KMS-11 (cell line): ENCODE measurements around the gene FAU.

Source experiments
- H2AFZ ChIP-seq: fragments of 200-600 bp; sonication (generic); 2 replicates; pipeline ENCODE4 v1.6.1; 2016; ENCODE audit warnings: antibody characterized with exemption, mixed run types, low read depth
- H3K27ac ChIP-seq: fragments of 200-600 bp; sonication (generic); 2 replicates; pipeline ENCODE4 v1.6.1; 2016; ENCODE audit warnings: mild to moderate bottlenecking, mixed run types
- H3K27me3 ChIP-seq: fragments of 200-600 bp; sonication (generic); 2 replicates; pipeline ENCODE4 v1.6.1; 2017; ENCODE audit warnings: mild to moderate bottlenecking, low read depth, mixed run types, moderate library complexity; ENCODE audit not compliant: insufficient read depth
- H3K36me3 ChIP-seq: fragments of 200-600 bp; sonication (generic); 2 replicates; pipeline ENCODE4 v1.6.1; 2017; ENCODE audit warnings: mild to moderate bottlenecking, mixed run types; ENCODE audit not compliant: insufficient read depth
- H3K4me1 ChIP-seq: fragments of 200-600 bp; sonication (generic); 2 replicates; pipeline ENCODE4 v1.6.1; 2016; ENCODE audit warnings: mild to moderate bottlenecking, low read depth, mixed run types; ENCODE audit not compliant: poor library complexity, severe bottlenecking
- H3K4me2 ChIP-seq: fragments of 200-600 bp; sonication (generic); 2 replicates; pipeline ENCODE4 v1.7.0; 2016; ENCODE audit warnings: mild to moderate bottlenecking, mixed run types
- H3K4me3 ChIP-seq: fragments of 200-600 bp; sonication (generic); IDR thresholded peaks from 2 replicates; pipeline ENCODE4 v1.6.1; 2017; ENCODE audit warnings: low read depth, low read length, mixed read lengths; ENCODE audit not compliant: insufficient read depth
- H3K79me2 ChIP-seq: fragments of 200-600 bp; sonication (generic); 2 replicates; pipeline ENCODE4 v1.6.1; 2016; ENCODE audit warnings: low read depth, mixed run types; ENCODE audit not compliant: insufficient read depth
- H3K9ac ChIP-seq: fragments of 200-600 bp; sonication (generic); 2 replicates; pipeline ENCODE4 v1.6.1; 2016; ENCODE audit warnings: mild to moderate bottlenecking, mixed run types
- H4K20me1 ChIP-seq: fragments of 200-600 bp; sonication (generic); 2 replicates; pipeline ENCODE4 v1.6.1; 2016; ENCODE audit warnings: mild to moderate bottlenecking, mixed run types; ENCODE audit not compliant: insufficient read depth
- CTCF ChIP-seq: fragments of 200-600 bp; sonication (generic); conservative IDR thresholded peaks from 2 replicates; pipeline ENCODE4 v1.6.1; 2017; ENCODE audit warnings: low read depth, mild to moderate bottlenecking, antibody characterized with exemption, low read length, moderate library complexity, mixed read lengths

FAU gene

GRCh38 chr11:65071907-65072630, 49.9 kb downstream of the FAU start:
- H3K36me3 ChIP-seq = no peaks in the 10 kb centered on the region
- no peak for TF ChIP-seq CTCF
- H3K27me3 ChIP-seq = no peaks in the 10 kb centered on the region
- H4K20me1 ChIP-seq = no peaks in the 10 kb centered on the region
- H3K4me1 ChIP-seq = peaks cover 20% of the 10 kb centered on the region
- no peak overlapping the region for H3K9ac ChIP-seq
- H2AFZ ChIP-seq = no peak overlapping the region
- peaks cover 10% of the 10 kb centered on the region; the same call in 1 of the 2 replicates for H3K79me2 ChIP-seq
- no peak overlapping the region for H3K4me3 ChIP-seq
- peak overlapping the region; percentile 18 for H3K27ac ChIP-seq
- H3K4me2 ChIP-seq = peak overlapping the region; percentile 29; the same call in 1 of the 2 replicates
